Body of pancreas (tissue), 4 donors: ENCODE data around the gene ROR1.

Source experiments
- POLR2A ChIP-seq, 3 donors: fragments of 450-650 bp; IDR thresholded peaks; one replicate each; pipeline ENCODE4 v1.6.1; 2016; ENCODE audit warnings: antibody characterized with exemption in 3 of 3, mild to moderate bottlenecking in 2 of 3
- TF ChIP-seq, protein P1 (sequence below), 7 experiments: fragments of 450-650 bp in 4 of 7; fragments of 200-600 bp in 3 of 7; sonication (generic) in 3 of 7; IDR thresholded peaks; one replicate each; pipeline ENCODE4 v1.5.1; 2016 to 2019; ENCODE audit warnings: antibody characterized with exemption in 7 of 7

DNA sequence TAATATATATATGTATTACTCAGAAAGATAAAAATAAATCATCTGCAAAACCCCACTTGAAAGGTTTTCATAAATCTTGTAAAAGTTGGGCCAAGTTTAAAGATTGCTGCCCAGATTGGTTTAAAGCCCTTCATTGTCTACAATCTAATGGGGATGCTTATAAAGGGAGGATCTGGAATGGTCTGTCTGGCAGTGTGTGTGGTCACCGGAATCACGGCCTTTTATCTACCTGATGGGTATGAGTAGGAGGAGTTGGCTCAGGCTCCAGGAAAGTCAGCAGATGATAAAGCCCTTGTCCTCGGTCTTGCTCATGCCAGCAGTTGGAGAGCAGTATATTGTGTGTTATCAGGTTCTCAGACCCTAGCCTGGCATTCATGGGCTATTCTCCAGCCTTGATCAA, 197.7 kb downstream of the ROR1 start:
- TF ChIP-seq, protein P1, sequence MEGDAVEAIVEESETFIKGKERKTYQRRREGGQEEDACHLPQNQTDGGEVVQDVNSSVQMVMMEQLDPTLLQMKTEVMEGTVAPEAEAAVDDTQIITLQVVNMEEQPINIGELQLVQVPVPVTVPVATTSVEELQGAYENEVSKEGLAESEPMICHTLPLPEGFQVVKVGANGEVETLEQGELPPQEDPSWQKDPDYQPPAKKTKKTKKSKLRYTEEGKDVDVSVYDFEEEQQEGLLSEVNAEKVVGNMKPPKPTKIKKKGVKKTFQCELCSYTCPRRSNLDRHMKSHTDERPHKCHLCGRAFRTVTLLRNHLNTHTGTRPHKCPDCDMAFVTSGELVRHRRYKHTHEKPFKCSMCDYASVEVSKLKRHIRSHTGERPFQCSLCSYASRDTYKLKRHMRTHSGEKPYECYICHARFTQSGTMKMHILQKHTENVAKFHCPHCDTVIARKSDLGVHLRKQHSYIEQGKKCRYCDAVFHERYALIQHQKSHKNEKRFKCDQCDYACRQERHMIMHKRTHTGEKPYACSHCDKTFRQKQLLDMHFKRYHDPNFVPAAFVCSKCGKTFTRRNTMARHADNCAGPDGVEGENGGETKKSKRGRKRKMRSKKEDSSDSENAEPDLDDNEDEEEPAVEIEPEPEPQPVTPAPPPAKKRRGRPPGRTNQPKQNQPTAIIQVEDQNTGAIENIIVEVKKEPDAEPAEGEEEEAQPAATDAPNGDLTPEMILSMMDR (IDR thresholded peaks at IDR 0.05) = no peak
- TF ChIP-seq POLR2A (IDR thresholded peaks at IDR 0.05) = no peak
